Measurements from ENCODE around the gene PMEPA1.

DNA sequence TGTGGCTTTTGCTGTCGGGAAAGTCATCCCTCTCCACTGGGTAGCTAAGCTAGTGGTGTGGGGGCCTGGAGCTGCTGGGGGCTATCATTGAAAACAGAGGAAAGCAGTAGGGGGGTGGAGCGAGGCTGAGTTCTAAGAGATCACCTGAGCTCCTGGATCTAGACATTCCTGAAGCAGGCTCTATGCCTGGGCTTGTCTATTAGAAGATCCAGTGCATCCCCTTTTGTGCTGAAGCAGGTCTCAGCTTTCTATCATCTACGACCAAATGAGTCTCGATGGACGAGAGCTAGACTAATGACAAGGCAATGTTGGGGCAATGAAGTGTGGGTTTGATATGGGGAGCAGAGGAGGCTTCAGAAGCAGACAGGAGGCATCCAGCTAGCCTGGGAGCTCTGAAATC, 108.1 kb downstream of the PMEPA1 start:
- TF ChIP-seq, protein P1, sequence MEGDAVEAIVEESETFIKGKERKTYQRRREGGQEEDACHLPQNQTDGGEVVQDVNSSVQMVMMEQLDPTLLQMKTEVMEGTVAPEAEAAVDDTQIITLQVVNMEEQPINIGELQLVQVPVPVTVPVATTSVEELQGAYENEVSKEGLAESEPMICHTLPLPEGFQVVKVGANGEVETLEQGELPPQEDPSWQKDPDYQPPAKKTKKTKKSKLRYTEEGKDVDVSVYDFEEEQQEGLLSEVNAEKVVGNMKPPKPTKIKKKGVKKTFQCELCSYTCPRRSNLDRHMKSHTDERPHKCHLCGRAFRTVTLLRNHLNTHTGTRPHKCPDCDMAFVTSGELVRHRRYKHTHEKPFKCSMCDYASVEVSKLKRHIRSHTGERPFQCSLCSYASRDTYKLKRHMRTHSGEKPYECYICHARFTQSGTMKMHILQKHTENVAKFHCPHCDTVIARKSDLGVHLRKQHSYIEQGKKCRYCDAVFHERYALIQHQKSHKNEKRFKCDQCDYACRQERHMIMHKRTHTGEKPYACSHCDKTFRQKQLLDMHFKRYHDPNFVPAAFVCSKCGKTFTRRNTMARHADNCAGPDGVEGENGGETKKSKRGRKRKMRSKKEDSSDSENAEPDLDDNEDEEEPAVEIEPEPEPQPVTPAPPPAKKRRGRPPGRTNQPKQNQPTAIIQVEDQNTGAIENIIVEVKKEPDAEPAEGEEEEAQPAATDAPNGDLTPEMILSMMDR (conservative IDR thresholded peaks at IDR 0.05): no peak
- TF ChIP-seq ZFX (IDR thresholded peaks at IDR 0.05): no peak
